Cardiac fibroblast (primary cell): ENCODE measurements around the gene NKD1.

Experiments
- DNase-seq, 2 donors: peaks; one replicate each; pipeline versions ENCODE4 v3.0.0 to v3.0.0-alpha.2; 2010; ENCODE audit warnings: low read depth in 2 of 2
- H3K4me3 ChIP-seq, 2 donors: replicated peaks in 1 of 2; 1 replicate in 1 of 2; 2 replicates in 1 of 2; pipeline ENCODE4 v1.5.1; 2011; ENCODE audit warnings: low read depth in 2 of 2, low read length in 2 of 2, mild to moderate bottlenecking in 2 of 2, moderate library complexity in 1 of 2
- TF ChIP-seq, protein P1 (sequence below): IDR thresholded peaks from one replicate; pipeline ENCODE4 v1.5.1; 2011; ENCODE audit warnings: low read depth, mild to moderate bottlenecking, low read length, inconsistent platforms

NKD1 gene

DNA sequence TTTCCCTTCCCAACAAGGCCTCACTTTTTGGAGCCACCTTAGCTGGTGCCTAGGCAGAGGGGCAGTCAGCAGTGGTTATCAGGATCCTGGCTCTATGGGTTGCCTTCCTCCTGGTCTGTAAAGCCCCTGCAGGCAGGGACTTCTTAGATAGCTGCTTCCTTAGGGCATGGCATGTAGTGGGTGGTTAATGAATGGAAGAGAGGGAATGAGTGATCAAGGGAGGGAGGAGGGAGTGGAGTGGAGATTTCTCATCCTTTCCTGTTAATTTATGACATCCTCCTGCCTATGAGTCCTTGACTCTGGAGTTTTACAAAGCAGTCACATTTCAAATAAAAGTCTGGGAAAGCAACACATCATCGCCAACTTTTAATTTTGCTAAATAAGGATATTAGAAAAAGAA lies 92.2 kb downstream of the NKD1 start:
- TF ChIP-seq, protein P1, sequence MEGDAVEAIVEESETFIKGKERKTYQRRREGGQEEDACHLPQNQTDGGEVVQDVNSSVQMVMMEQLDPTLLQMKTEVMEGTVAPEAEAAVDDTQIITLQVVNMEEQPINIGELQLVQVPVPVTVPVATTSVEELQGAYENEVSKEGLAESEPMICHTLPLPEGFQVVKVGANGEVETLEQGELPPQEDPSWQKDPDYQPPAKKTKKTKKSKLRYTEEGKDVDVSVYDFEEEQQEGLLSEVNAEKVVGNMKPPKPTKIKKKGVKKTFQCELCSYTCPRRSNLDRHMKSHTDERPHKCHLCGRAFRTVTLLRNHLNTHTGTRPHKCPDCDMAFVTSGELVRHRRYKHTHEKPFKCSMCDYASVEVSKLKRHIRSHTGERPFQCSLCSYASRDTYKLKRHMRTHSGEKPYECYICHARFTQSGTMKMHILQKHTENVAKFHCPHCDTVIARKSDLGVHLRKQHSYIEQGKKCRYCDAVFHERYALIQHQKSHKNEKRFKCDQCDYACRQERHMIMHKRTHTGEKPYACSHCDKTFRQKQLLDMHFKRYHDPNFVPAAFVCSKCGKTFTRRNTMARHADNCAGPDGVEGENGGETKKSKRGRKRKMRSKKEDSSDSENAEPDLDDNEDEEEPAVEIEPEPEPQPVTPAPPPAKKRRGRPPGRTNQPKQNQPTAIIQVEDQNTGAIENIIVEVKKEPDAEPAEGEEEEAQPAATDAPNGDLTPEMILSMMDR, result no peak
- DNase-seq, result no peak
- no peak overlapping the region for H3K4me3 ChIP-seq

DNA sequence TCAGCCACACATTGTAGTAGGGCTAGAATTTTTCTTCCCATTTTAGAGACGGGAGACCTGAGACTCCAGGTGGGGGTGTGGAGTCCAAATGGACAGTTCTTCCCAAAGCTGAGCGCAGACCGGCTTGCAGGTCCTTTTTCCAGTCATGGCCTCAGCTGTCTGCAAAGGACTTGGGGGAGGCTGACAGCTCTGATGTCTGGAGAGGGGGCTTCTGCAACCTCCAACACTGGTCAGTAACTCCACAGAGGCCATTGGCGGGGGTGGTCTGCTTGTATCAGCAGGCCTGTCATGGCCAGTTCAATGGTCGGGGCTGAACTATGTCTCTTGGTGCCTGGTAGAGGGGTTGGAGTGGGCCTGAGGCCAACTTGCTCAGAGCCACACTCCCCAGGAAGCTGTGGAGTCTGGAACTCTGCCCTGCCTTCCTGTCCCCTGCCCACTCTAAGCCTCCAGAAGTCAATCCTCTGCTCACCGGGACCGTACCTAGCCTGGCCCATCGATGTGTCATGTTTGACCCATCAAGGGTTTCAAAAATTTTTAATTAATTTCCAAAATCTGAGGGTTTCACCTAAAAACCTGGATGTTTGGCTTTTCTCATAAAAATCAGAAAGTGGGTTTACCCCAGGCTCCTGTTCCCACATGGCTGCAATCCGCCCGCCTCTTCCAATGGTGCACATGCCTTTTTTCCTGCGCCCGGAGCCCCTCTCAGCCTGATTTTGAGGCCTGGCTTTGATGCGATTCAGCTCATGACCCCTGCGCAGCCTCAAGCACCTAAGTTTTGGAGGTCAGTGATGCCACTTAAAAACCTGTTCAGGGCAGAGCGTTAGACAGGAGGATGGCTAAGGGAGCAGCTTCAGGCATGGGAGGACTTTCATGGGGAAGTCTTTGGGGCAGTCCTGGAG lies 93.0 kb downstream of the NKD1 start:
- DNase-seq, result no peak
- TF ChIP-seq, protein P1, result no peak
- H3K4me3 ChIP-seq, result no peak overlapping the region

DNA sequence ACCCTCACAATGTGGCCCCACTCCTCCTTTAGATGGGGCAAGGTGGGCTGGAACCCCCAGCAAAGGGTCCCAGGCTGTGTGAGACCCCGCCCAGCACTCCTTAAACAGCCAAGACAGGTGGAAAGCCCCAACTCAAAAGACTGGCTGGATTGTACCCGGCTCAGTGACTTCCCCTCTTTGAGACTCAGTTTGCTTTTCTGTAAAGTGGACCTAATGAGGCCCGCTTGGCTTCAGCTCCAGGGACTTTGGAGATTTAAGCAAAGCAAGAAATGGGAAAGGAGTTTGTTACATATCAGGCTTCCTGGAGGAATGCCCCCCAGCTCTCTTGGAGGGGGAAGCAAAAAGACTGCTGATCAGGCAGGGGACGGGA lies 93.6 kb downstream of the NKD1 start:
- H3K4me3 ChIP-seq, result no peak overlapping the region
- TF ChIP-seq, protein P1, result no peak
- DNase-seq, result no peak

DNA sequence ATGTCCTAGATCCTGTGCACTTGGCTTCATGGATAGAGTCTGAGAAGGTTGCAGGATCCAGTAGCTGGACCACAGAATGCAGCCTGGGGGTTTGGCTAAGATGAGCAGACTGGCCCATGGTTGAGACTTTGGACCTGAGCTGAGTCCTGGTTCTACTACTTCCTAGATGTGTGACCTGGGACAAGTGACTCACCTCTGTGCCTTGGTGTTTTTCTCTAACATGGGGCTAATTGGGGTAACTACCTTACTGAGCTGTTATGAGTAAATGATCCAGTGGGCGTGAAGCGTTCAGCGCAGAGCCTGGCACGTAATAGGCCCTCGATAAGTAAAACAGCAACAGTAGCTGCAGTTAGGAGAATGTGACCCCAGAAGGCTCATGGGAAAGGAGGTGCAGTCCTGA lies 94.2 kb downstream of the NKD1 start:
- DNase-seq, result no peak
- H3K4me3 ChIP-seq, result no peak overlapping the region
- TF ChIP-seq, protein P1, result no peak

- no peak for DNase-seq
- TF ChIP-seq, protein P1, result no peak
- no peak overlapping the region for H3K4me3 ChIP-seq
Measured at GRCh38 chr16:50643192-50643591, 95.0 kb downstream of the NKD1 start.

GRCh38 chr16:50644245-50644644 lies 96.0 kb downstream of the NKD1 start:
- TF ChIP-seq, protein P1, result no peak
- no peak for DNase-seq

More at GRCh38 chr16:50644245-50644644, 96.0 kb downstream of the NKD1 start:
- no peak overlapping the region for H3K4me3 ChIP-seq
